Loucy (cell line): Measurements from ENCODE around the gene GPRIN2.

Experiments
- CTCF ChIP-seq: fragments of 200-600 bp; sonication (generic); conservative IDR thresholded peaks from 2 replicates; pipeline ENCODE4 v1.5.1; 2014; ENCODE audit warnings: mild to moderate bottlenecking, antibody characterized with exemption, low read length
- EZH2phosphoT487 ChIP-seq: fragments of 200-600 bp; IDR thresholded peaks from 2 replicates; pipeline ENCODE4 v1.6.1; 2018; ENCODE audit warnings: antibody characterized with exemption, mild to moderate bottlenecking, moderate library complexity, borderline replicate concordance

GRCh38 chr10:46555713-46556514 is 544 bp downstream of the GPRIN2 start:
- TF ChIP-seq CTCF (no peak), EZH2phosphoT487 (no peak)
